Mesenteric fat pad (tissue), 1 donor: ENCODE measurements around the gene WFIKKN1. TPM values are rescaled to one million over a fixed set of nuclear protein-coding genes. Genes with fewer than 3 reads are reported as not detected.

Experiments used
- DNase-seq: peaks from one replicate; pipeline ENCODE4 v3.0.0-alpha.2; 2020; ENCODE audit warnings: low spot score
- total RNA-seq: library from RNA; stranded (reverse); fragmentation: NEBNext Ultra II Directional; extraction: Animal tissue kit (Norgen Biotek cat#: 25700); gene quantifications from one replicate; pipeline ENCODE4 v1.2.1, GENCODE V29; 2021
- donor health status: DM: yes; HTN: yes; CAD: no.

The WFIKKN1 gene
- total RNA-seq, 1 donor from 2014 or later = 0.55 TPM

- no peak for DNase-seq
Measured at GRCh38 chr16:652454-653305, 21.9 kb downstream of the WFIKKN1 start.

- DNase-seq = no peak
Measured at GRCh38 chr16:654034-654433, 23.2 kb downstream of the WFIKKN1 start.

- no peak for DNase-seq
Measured at GRCh38 chr16:657487-657886, 26.7 kb downstream of the WFIKKN1 start.

GRCh38 chr16:658679-659571 is 28.1 kb downstream of the WFIKKN1 start:
- no peak for DNase-seq

- no peak for DNase-seq
Measured at GRCh38 chr16:659618-660017, 28.8 kb downstream of the WFIKKN1 start.

GRCh38 chr16:660132-660458 is 29.3 kb downstream of the WFIKKN1 start:
- DNase-seq = no peak

GRCh38 chr16:660459-661183 is 29.8 kb downstream of the WFIKKN1 start:
- DNase-seq = peak; percentile 95

GRCh38 chr16:661184-661821 is 30.5 kb downstream of the WFIKKN1 start:
- no peak for DNase-seq

GRCh38 chr16:662095-662494 is 31.3 kb downstream of the WFIKKN1 start:
- DNase-seq = no peak

- DNase-seq = no peak
Measured at GRCh38 chr16:662597-662996, 31.8 kb downstream of the WFIKKN1 start.

GRCh38 chr16:666572-666971 is 35.8 kb downstream of the WFIKKN1 start:
- no peak for DNase-seq

- DNase-seq = no peak
Measured at GRCh38 chr16:667113-667779, 36.5 kb downstream of the WFIKKN1 start.

GRCh38 chr16:667780-668518 is 37.2 kb downstream of the WFIKKN1 start, which contains the start of gene RHOT2:
TSS of gene RHOT2 (plus strand) at chr16:668132. CDS start at chr16:668200, 68 bp downstream.
- DNase-seq = peak; percentile 98

- no peak for DNase-seq
Measured at GRCh38 chr16:668519-669171, 37.9 kb downstream of the WFIKKN1 start.

- DNase-seq = no peak
Measured at GRCh38 chr16:669666-670065, 38.9 kb downstream of the WFIKKN1 start.

GRCh38 chr16:670485-671352 is 39.9 kb downstream of the WFIKKN1 start:
- no peak for DNase-seq

GRCh38 chr16:671353-672131 is 40.8 kb downstream of the WFIKKN1 start:
- no peak for DNase-seq
